ENCODE results near the gene ERMP1. TPM values are rescaled to one million over a fixed set of nuclear protein-coding genes. Genes with fewer than 3 reads are reported as not detected.

The ERMP1 gene
- total RNA-seq, 1 donor from 2014 or later, result 4.2 TPM

DNA sequence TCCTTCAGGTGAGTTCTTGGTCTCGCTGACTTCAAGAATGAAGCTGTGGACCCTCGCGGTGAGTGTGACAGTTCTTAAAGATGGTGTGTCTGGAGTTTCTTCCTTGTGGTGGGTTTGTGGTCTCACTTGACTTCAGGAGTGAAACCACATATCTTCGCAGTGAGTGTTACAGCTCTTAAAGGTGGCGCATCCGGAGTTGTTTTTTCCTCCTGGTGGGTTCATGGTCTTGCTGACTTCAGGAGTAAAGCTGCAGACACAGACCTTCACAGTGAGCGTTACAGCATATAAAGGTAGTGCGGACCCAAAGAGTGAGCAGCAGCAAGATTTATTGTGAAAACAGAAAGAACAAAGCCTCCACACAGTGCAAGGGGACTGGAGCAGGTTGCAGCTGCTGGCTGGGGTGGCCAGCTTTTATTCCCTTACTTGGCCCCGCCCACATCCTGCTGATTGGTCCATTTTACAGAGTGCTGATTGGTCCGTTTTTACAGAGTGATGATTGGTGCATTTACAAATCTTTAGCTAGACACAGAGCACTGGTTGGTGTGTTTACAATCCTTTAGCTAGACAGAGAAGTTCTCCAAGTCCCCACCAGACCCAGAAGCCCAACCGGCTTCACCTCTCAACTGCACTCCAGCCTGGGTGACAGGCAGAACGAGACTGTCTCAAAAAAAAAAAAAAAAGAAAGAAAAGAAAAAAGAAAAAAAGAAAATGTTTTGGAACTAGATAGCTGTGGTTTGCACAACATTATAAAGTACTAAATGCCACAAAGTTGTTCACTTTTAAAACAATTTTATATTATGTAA, 9.1 kb upstream of the ERMP1 start:
- Mint-ChIP-seq H3K36me3 (ENCODE audit: unreplicated experiment) (no peaks in the 10 kb centered on the region), H3K4me3 (ENCODE audit: unreplicated experiment) (no peak overlapping the region), H3K9me3 (ENCODE audit: unreplicated experiment) (peaks cover 2% of the 10 kb centered on the region), H3K27ac (ENCODE audit: unreplicated experiment) (no peak overlapping the region), H3K27me3 (ENCODE audit: unreplicated experiment) (no peaks in the 10 kb centered on the region), H3K4me1 (ENCODE audit: low read depth, unreplicated experiment) (peaks cover 6% of the 10 kb centered on the region)
- TF ChIP-seq, protein P1, sequence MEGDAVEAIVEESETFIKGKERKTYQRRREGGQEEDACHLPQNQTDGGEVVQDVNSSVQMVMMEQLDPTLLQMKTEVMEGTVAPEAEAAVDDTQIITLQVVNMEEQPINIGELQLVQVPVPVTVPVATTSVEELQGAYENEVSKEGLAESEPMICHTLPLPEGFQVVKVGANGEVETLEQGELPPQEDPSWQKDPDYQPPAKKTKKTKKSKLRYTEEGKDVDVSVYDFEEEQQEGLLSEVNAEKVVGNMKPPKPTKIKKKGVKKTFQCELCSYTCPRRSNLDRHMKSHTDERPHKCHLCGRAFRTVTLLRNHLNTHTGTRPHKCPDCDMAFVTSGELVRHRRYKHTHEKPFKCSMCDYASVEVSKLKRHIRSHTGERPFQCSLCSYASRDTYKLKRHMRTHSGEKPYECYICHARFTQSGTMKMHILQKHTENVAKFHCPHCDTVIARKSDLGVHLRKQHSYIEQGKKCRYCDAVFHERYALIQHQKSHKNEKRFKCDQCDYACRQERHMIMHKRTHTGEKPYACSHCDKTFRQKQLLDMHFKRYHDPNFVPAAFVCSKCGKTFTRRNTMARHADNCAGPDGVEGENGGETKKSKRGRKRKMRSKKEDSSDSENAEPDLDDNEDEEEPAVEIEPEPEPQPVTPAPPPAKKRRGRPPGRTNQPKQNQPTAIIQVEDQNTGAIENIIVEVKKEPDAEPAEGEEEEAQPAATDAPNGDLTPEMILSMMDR (IDR thresholded peaks at IDR 0.05; ENCODE audit: partially characterized antibody, unreplicated experiment), result no peak
- DNase-seq, result no peak

DNA sequence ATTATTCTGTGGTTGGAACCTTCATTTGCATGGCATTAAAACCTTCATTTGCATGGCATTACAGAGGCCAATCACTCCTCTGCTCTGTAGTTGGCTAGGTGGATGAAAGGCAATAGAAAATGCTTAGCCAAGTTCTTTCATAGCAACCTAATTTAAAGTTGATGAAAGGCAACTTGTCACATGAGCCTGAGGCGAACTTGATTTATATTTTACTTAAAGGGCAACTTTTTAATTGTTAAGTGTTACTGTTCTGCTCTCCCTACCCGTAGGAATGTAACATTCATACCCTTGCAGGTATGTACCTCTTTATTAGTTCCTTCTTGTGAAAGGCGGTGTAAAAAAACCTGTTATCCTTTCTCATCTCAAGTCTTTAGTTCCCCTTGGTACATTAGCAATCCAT, 7.9 kb upstream of the ERMP1 start:
- H3K27ac Mint-ChIP-seq (ENCODE audit: unreplicated experiment), result no peak overlapping the region
- H3K27me3 Mint-ChIP-seq (ENCODE audit: unreplicated experiment), result no peaks in the 10 kb centered on the region
- no peaks in the 10 kb centered on the region for H3K9me3 Mint-ChIP-seq (ENCODE audit: unreplicated experiment)
- TF ChIP-seq, protein P1 (IDR thresholded peaks at IDR 0.05; ENCODE audit: partially characterized antibody, unreplicated experiment), result no peak
- H3K4me3 Mint-ChIP-seq (ENCODE audit: unreplicated experiment), result no peak overlapping the region
- H3K36me3 Mint-ChIP-seq (ENCODE audit: unreplicated experiment), result no peaks in the 10 kb centered on the region
- DNase-seq, result no peak
- no peaks in the 10 kb centered on the region for H3K4me1 Mint-ChIP-seq (ENCODE audit: low read depth, unreplicated experiment)

DNA sequence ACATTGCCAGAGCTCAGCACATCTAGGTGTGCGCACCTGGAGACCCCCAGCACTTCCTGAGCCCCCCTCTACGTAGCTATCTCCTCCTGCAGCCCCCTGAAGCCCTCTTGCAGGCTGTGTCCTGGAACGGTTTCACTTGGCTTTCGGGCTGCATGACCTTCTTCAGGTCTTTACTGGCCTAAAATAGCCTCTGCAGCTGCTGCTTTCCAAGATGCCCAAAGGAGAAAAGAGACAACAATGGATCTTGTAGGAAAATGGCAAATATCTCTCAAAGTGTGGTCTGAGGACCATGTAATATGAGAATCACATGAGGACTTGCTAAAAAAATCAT, 6.6 kb upstream of the ERMP1 start:
- no peaks in the 10 kb centered on the region for H3K4me1 Mint-ChIP-seq (ENCODE audit: low read depth, unreplicated experiment)
- no peaks in the 10 kb centered on the region for H3K9me3 Mint-ChIP-seq (ENCODE audit: unreplicated experiment)
- H3K36me3 Mint-ChIP-seq (ENCODE audit: unreplicated experiment), result no peaks in the 10 kb centered on the region
- TF ChIP-seq, protein P1 (IDR thresholded peaks at IDR 0.05; ENCODE audit: partially characterized antibody, unreplicated experiment), result no peak
- no peak for DNase-seq
- H3K27me3 Mint-ChIP-seq (ENCODE audit: unreplicated experiment), result no peaks in the 10 kb centered on the region
- H3K4me3 Mint-ChIP-seq (ENCODE audit: unreplicated experiment), result no peak overlapping the region
- no peak overlapping the region for H3K27ac Mint-ChIP-seq (ENCODE audit: unreplicated experiment)

DNA sequence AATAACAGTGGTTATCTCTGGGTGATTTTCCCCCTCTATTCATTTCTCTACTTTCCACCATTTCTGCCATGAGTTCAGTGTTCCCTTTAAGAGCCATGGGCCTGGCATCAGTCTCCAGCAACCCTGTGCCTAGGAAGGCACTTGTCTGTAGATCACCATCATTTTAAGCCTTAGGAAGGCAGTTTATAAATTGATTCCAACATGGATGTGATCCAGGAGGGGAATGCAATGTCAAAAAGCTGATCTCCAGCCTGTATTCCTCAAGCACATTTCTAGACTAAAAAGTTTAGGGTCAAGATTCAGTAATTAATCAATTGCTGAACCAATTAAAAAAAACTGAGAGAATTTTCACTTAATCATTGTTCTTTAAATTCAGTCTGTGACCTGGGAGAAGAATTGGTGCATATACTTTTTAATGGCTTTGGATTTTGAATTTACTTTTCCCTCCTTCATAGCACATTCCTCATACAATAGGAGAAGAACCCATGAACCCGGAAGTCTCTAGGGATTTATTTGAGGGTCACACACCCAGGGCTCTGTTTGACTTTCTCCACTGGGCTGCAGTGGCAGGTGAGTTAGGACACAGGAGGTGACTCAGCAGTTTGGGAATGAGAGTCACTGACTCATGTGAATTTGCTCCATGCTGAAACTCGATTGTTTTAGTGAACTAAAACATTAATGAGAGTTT, 6.1 kb upstream of the ERMP1 start:
- no peaks in the 10 kb centered on the region for H3K9me3 Mint-ChIP-seq (ENCODE audit: unreplicated experiment)
- no peak overlapping the region for H3K4me3 Mint-ChIP-seq (ENCODE audit: unreplicated experiment)
- H3K27me3 Mint-ChIP-seq (ENCODE audit: unreplicated experiment), result no peaks in the 10 kb centered on the region
- no peak overlapping the region for H3K27ac Mint-ChIP-seq (ENCODE audit: unreplicated experiment)
- DNase-seq, result no peak
- TF ChIP-seq, protein P1 (IDR thresholded peaks at IDR 0.05; ENCODE audit: partially characterized antibody, unreplicated experiment), result no peak
- H3K36me3 Mint-ChIP-seq (ENCODE audit: unreplicated experiment), result no peaks in the 10 kb centered on the region
- no peaks in the 10 kb centered on the region for H3K4me1 Mint-ChIP-seq (ENCODE audit: low read depth, unreplicated experiment)

DNA sequence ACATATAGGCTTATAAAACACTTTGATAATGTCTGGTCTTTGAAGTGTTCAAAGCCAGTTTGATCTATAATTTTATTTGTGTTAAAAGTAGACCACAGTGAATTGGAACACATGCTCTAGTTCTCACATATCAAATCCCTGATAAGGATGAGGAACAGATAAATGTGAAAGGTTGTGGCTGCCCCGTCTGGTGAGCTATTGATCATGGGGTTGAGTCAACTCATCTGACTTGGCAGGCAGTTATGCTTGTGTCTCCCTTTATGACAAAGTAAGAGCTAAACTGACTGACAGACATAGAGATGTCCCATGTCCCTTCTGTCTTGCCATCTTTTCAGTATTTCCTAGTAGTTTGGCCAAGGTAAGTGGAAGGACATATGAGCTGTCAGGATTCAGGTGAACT, 2.9 kb upstream of the ERMP1 start:
- H3K27me3 Mint-ChIP-seq (ENCODE audit: unreplicated experiment), result peaks cover 2% of the 10 kb centered on the region
- TF ChIP-seq, protein P1 (IDR thresholded peaks at IDR 0.05; ENCODE audit: partially characterized antibody, unreplicated experiment), result no peak
- no peak overlapping the region for H3K4me3 Mint-ChIP-seq (ENCODE audit: unreplicated experiment)
- no peaks in the 10 kb centered on the region for H3K9me3 Mint-ChIP-seq (ENCODE audit: unreplicated experiment)
- no peaks in the 10 kb centered on the region for H3K36me3 Mint-ChIP-seq (ENCODE audit: unreplicated experiment)
- no peak overlapping the region for H3K27ac Mint-ChIP-seq (ENCODE audit: unreplicated experiment)
- no peak for DNase-seq
- H3K4me1 Mint-ChIP-seq (ENCODE audit: low read depth, unreplicated experiment), result no peaks in the 10 kb centered on the region

Measured in glutamatergic neuron (in vitro differentiated cells).